ENCODE data around the gene TREML2. TPM values are rescaled to one million over a fixed set of nuclear protein-coding genes. Genes with fewer than 3 reads are reported as not detected.

Gene TREML2
- total and polyA plus RNA-seq, 2 of the 8 experiments (the other 6 are each of a cell fraction or from before 2014, with no cell fraction given), result 0.09 to 0.18 TPM

DNA sequence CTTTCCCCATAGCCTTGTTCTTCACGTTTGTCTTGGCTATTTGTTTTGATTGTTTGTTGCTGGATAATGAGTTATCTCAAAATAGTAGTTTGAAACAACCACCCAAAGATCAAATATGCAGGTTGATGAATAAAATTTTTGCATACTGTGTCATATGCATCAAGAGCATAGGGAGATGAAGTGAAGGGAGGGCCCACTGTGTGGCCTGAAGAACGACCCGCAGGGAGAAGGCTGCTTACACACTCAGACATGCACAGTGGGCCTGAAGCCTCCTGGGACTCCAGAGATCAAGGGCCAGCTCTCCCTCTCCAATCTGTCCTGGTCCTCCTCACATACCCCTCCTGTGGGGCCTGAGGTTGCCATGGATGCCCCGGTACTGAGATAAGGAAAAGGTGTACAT, 21.8 kb downstream of the TREML2 start:
- H2AFZ ChIP-seq (ENCODE audit: low read length), result no peak overlapping the region
- H2BK12ac ChIP-seq (ENCODE audit: low read depth, low read length), result no peak overlapping the region
- no peak overlapping the region for H3K56ac ChIP-seq (replicated peaks; ENCODE audit: insufficient read length, low read depth, low read length)
- no peak for DNase-seq (ENCODE audit: low read depth in 1 of 2, low spot score in 2 of 2)
- H3K14ac ChIP-seq (ENCODE audit: insufficient read length), result no peak overlapping the region
- H2BK120ac ChIP-seq (replicated peaks; ENCODE audit: low read depth, low read length), result no peak overlapping the region
- H3K4me1 ChIP-seq (replicated peaks in 1 of 4; ENCODE audit: control insufficient read depth in 3 of 4, insufficient read depth in 4 of 4, low read length in 3 of 4), result peaks cover 0 to 4% (median 0%) of the 10 kb centered on the region in 4 experiments; a peak in 1 of 7 replicates
- no peak overlapping the region for H4K5ac ChIP-seq (ENCODE audit: insufficient read length, low read depth, low read length)
- no peaks in the 10 kb centered on the region; the same call in 1 of the 2 replicates for H3K23me2 ChIP-seq (ENCODE audit: low read depth, low read length)
- TF ChIP-seq POLR2AphosphoS5 (IDR thresholded peaks at IDR 0.05; ENCODE audit: low read depth, low read length), result no peak
- no peak for TF ChIP-seq POU5F1 (IDR thresholded peaks at IDR 0.05; ENCODE audit: low read depth, low read length)
- TF ChIP-seq ZNF274 (IDR thresholded peaks at IDR 0.05; ENCODE audit: borderline replicate concordance, extremely low read depth, low read length), result no peak
- WGBS, 2 experiments (ENCODE audit: extremely low coverage in 1 of 2, insufficient coverage in 1 of 2, insufficient read length in 1 of 2, insufficient replicate concordance in 2 of 2, low coverage in 1 of 2, low lambda C conversion rate in 2 of 2, missing lambda C conversion rate in 1 of 2), result 84% methylated on average over 4 of the region's 4 CpGs; no CpG with 5 or more reads in 1 of the 2 experiments
- ChIA-PET CTCF (ENCODE audit: partially characterized antibody) (interaction anchor here (1.6 to 4.8 kb wide), 4 partner anchors 9 to 35 kb away, joined by 5 to 51 read pairs (median 19); no protein-coding TSS in a partner anchor), POLR2A (ENCODE audit: partially characterized antibody) (no interaction called here)
- H3K9ac ChIP-seq (replicated peaks in 1 of 4; ENCODE audit: extremely low read depth in 1 of 4, low read depth in 3 of 4, low read length in 3 of 4), result no peak overlapping the region
- no peak for FAIRE-seq
- no peaks in the 10 kb centered on the region for H3K36me3 ChIP-seq (ENCODE audit: control insufficient read depth in 2 of 4, insufficient read depth in 4 of 4, low read length in 3 of 4)
- H3K9me3 ChIP-seq (ENCODE audit: insufficient read depth in 2 of 2, low read depth in 1 of 2, low read length in 1 of 2), result no peaks in the 10 kb centered on the region
- H3K23ac ChIP-seq (ENCODE audit: insufficient read length), result no peak overlapping the region
- no peaks in the 10 kb centered on the region for H3K79me1 ChIP-seq (ENCODE audit: low read depth, low read length)
- H3K27ac ChIP-seq (ENCODE audit: low read depth, low read length), result no peak overlapping the region
- H2BK20ac ChIP-seq (ENCODE audit: low read length), result no peak overlapping the region
- H3K4ac ChIP-seq (replicated peaks; ENCODE audit: insufficient read length, low read depth, low read length), result no peak overlapping the region
- H2BK5ac ChIP-seq (ENCODE audit: low read depth, low read length), result no peak overlapping the region
- H2AK5ac ChIP-seq (ENCODE audit: low read depth, low read length), result no peak overlapping the region
- no peaks in the 10 kb centered on the region for H3K79me2 ChIP-seq (ENCODE audit: control insufficient read depth in 1 of 2, insufficient read depth in 2 of 2, low read length in 2 of 2)
- no peak overlapping the region for H4K8ac ChIP-seq (ENCODE audit: extremely low read depth, insufficient read depth, low read length)
- H2BK15ac ChIP-seq (ENCODE audit: low read length), result no peak overlapping the region
- H3K4me2 ChIP-seq (ENCODE audit: insufficient read depth in 1 of 2, low read depth in 2 of 2, low read length in 2 of 2), result no peak overlapping the region
- H3K18ac ChIP-seq (ENCODE audit: extremely low read depth, low read length), result no peak overlapping the region
- no peak overlapping the region for H3K4me3 ChIP-seq (ENCODE audit: extremely low read depth in 1 of 4, insufficient read depth in 2 of 4, low read depth in 3 of 4, low read length in 4 of 4)
- H4K91ac ChIP-seq (replicated peaks; ENCODE audit: insufficient read length, low read length), result no peak overlapping the region
- H4K20me1 ChIP-seq (replicated peaks in 1 of 2; ENCODE audit: control insufficient read depth in 1 of 2, insufficient read depth in 2 of 2, low read length in 2 of 2), result no peaks in the 10 kb centered on the region
- no peaks in the 10 kb centered on the region for H3K27me3 ChIP-seq (replicated peaks in 1 of 4; ENCODE audit: control insufficient read depth in 3 of 4, extremely low read depth in 1 of 4, insufficient read depth in 3 of 4, low read length in 3 of 4)
